ENCODE results near the gene FN1.

Gene FN1

DNA sequence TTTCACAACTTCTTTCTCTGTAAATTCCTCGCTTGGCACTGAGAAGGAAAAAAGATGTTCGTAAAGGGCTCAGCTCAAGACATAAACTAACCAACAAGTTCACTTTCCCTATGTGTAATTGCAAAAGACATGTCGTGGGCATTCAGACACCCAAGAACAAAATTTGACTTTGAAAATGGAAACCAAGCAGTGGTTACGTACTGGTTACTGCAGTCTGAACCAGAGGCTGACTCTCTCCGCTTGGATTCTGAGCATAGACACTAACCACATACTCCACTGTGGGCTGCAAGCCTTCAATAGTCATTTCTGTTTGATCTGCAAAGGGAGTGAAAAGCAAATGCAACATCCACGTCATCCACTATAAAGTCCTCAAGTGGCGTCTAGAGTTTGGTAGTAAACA, 53.9 kb downstream of the FN1 start:
- DNase-seq, result no peak

DNA sequence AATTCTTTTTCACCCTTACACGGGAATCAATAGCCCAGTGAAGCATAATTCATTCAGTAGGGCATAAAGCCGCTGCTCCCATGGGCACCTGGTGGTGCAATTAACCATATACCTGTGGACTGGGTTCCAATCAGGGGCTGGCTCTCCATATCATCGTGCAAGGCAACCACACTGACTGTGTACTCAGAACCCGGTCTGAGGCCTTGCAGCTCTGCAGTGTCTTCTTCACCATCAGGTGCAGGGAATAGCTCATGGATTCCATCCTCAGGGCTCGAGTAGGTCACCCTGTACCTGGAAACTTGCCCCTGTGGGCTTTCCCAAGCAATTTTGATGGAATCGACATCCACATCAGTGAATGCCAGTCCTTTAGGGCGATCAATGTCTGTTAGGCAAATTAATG, 55.2 kb downstream of the FN1 start:
- DNase-seq, result no peak

DNA sequence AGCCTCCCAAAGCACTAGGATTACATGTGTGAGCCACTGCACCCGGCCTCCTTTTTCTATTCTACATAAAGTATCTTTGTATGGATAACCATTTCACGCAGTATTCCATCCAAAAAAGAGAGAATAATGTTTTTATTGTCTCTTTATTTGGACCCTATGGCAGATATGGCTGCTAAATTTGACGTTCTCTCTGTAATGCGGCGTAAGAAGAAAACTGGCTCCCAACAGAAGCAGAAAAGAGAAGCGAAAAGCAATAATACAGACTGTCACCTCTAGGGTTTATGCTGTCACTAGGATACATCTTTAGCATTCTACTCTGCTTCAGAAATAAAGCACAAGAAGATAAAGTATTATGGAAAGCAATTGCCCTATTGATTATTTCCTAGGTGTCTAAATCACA, 55.9 kb downstream of the FN1 start:
- no peak for DNase-seq

DNA sequence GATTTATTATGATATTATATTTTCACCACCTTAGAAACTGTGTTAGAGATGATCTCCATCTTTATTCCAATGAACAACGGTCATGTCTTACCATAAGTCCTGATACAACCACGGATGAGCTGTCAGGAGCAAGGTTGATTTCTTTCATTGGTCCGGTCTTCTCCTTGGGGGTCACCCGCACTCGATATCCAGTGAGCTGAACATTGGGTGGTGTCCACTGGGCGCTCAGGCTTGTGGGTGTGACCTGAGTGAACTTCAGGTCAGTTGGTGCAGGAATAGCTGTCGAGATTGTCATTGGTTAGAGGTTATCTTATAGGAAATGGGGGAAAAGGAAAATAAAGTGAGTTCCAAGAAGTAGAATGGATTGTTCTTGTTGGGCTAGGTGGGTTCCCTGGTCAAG, 56.8 kb downstream of the FN1 start:
- DNase-seq, result no peak

DNA sequence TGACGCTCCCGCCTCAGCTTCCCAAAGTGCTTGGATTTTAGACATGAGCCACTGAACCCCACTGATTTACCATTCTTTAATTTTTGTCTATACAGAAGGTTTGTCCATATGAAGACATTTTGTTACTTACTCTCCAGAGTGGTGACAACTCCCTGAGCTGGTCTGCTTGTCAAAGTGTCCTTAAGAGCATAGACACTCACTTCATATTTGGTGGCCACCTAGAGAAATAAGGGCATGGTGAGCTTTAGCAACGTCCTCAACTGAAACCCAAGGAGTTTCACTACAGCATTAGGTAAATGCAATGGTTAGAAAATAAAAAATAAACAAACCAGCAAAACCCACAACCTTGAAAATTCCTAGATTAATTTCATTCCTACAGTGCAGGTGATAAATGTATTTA, 57.8 kb downstream of the FN1 start:
- no peak for DNase-seq

DNA sequence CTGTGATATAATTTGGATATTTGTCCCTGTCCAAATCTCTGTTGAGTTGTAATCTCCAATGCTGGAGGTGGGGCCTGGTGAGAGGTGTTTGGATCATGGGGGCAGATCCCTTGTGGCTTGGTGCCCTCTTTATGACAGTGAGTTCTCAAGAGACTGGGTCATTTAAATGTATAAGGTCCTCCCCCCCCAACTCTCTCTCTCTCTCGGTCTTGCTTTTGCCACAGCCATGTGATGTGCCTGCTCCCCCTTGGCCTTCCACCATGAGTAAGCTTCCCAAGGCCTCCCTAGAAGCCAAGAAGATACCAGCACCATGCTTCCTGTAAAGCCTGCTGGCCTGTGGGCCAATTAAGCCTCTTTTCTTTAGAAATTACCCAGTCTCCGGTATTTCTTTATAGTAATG, 58.6 kb downstream of the FN1 start:
- no peak for DNase-seq

DNA sequence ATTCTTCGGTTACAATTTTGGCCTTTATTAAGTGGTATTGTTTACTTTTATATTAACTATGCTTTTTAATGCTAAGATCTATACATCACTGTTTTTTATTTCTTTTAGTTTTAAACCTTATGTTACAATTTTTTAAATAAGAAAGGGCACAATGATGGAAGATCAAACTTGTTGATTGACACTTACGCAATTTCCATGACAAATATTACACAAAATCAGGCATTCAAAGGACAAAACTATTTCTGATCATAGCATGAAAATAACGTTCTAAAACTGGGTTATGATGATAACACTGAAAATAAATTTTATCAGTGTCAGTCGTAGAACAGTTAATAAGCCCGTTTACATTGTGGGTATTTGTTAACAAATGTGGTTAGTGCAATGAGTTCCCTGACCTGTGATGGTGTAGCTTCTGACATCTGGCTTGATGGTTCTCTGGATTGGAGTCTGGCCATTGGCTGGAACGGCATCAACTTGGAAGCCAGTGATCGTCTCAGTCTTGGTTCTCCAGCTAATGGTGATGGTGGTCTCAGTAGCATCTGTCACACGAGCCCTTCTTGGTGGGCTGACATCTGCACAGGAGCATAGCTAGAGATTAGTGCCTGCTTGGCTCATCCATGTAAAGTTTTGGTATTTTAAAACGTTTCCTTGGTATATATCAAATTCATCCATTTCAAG, 59.6 kb downstream of the FN1 start:
- no peak for DNase-seq

DNA sequence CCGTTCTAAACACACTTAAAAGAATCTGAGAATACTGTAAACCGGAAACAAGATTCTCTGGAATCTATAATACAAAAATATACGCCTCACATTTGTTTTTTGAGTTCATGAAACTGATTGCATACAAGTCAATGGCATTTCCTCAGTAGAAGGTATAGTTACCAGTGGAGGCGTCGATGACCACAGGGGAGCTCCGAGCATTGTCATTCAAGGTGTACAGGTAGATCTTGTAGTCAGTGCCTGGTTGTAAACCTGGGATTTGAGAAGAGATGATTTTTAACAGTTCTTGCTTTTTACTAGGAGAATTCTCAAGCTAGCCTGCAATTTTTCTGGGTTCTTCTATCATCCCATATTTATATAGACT, 60.4 kb downstream of the FN1 start:
- DNase-seq, result no peak

DNA sequence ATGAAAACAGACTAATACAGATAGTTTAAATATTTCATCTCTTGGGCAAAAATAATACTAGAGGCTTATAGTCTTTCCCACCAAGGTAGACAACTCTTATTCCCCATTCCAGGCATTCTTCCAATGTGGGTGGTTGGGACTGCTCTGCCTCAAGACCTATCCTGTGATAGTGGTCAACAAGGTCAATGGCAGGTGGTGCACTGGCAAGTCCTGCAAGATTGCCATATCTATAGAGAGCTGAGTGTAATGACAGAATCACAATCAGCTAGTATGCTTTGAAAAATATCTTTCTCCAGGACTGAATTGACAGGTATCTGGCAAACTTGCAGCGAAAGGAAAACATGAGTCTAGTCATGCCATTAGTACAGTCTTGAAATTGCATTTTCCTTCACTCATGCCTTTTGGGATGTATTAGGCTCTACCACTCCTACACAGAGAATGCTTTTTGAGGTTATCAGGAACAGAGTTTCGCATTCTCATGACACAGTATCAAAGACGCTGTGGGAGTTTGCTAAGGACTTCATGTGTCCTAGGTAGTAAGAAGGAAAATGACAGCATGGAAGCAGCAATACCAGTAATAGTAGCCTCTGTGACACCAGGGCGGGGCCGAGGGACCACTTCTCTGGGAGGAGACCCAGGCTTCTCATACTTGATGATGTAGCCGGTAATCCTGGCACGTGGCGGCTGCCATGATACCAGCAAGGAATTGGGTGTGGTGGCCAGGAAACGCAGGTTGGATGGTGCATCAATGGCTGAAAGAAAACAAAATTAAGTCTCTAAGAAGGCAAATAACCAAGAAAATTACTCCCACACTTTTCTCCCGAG, 61.0 kb downstream of the FN1 start:
- no peak for DNase-seq

DNA sequence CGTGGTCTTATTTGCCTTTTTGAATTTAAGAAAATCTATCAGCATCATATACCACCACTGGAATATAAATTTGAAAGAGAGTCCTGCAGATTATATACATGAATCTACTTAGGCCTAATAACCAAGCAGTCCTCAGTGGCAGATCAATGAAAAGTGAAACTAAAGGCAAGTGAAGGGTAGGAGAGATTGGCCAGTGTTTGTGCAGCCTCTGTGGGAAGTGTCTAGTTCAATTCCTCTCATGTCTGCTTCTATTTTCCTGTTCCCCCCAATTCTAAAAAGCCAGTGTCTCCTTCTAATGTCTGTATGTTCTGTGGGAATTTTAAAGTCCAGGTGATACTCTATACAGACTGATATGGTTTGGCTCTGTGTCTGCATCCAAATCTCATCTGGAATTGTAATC, 61.9 kb downstream of the FN1 start:
- DNase-seq, result no peak

DNA sequence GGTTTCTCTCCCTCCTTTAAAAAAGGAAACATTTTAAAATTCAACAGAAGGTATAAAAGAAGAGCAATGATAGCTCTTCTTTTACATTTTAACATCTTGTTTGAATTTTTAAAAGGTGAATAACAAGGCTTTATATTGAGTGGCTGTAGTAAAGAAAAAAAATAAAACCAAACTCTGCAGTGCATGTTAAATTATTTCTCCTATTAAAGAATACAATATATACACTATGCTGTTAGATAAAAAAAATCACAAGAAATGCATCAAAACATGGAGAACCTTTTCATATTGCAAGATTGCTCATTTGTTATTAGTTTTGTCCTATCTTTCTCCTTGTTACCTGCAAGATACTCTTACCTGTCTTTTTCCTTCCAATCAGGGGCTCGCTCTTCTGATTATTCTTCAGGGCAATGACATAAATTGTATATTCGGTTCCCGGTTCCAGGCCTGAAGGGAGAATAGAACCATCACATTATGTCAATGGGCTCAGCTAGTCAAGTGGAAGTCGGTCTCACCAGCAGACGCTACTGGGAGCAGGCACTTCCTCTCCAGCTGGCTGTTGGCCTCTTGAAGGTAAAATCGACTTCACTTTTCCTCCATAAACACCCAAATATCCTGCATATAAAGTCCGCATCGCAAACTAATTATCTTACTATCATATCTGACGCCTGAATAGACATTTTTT, 62.8 kb downstream of the FN1 start:
- no peak for DNase-seq

DNA sequence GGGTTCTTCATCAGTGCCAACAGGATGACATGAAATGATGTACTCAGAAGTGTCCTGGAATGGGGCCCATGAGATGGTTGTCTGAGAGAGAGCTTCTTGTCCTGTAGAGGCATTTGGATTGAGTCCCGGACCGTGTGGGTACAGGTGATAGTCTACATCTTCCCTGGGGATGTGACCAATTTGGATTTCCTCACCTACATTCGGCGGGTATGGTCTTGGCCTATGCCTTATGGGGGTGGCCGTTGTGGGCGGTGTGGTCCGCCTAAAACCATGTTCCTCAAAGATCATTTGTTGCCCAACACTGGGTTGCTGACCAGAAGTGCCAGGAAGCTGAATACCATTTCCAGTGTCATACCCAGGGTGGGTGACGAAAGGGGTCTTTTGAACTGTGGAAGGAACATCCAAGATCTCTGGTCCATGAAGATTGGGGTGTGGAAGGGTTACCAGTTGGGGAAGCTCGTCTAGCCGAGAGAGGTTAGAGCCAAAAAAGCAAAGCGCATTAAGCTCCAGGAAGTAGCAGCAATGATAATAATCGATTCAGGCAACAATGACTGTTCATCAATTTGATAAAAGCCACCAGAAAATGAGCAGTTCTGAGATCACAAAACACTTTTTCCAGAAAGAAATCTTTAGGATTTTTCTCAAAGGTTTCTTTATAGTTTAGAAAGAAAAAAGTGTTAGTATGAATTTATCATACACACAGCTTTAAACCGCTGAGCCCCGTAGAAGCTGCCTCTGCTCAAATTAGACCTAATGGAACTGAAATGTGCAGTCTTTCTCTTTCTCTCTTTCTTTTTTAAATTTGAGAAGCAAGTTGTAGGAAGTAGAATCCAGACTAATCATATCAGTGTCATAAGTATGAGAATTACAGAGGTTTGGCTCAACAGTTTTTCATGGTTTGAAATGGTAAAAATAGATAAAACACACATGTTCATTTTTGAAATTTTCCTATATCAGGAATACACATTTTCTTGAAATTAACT, 63.7 kb downstream of the FN1 start:
- DNase-seq, result no peak

DNA sequence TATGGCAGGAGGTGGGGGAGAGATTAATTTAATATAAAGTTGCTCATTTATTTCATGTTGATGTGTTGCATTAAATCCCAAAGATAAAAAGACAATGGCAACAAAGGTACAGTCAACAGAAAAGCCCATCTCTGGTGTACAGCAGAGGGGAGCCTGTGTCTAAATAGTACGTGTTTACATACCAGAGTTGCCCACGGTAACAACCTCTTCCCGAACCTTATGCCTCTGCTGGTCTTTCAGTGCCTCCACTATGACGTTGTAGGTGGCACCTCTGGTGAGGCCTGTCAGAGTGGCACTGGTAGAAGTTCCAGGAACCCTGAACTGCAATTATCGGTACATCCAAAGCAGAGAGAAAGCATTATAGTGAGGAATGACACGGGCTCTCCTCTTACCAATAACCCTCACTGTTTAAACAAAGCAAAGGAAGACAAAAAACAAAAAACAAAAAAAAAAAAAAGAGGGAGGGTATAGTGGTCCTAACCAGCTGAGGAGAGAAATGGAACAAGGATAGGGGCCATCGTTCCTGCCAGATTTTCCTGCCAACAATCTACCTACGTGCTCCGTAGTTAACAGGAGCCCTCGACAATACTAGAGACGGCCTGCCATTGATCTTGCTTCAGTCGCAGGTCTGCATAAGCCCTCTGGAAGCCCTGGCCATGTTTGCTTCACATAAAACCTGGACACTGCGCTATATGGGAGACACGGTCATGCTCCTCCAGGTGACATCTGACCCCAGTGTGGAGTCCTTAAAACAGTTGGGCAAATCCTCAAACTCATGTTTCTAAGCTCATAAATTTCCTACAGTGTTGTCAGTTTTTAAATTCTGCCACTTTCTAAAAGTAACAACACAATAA, 65.5 kb downstream of the FN1 start:
- DNase-seq, result no peak

DNA sequence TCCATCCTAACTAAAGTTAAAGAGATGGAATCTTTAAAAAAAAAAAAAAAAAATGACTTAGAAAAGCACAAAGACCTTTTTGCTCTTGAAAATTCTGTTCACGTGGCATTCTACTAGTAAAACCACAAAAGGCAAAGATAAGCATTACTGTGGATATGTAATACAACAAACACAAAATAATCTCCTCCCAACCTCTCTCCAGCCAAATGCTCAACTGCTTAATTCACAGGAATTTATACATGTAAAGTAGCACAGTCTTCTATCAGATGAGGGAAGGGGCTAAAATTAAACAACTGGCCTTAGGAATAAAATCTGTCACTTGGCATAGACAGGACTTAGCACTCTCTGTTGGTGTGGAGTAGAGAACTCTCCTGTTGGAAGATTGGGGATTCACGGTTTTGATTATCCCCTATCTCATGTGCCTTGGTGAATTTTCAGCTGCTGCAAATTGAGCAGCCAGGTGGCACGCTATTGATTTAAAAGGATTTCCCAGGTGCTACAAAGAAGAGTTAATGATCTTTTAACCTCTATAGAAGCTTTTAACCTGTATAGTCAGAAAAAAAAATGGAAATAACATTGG, 66.6 kb downstream of the FN1 start:
- DNase-seq, result no peak

DNA sequence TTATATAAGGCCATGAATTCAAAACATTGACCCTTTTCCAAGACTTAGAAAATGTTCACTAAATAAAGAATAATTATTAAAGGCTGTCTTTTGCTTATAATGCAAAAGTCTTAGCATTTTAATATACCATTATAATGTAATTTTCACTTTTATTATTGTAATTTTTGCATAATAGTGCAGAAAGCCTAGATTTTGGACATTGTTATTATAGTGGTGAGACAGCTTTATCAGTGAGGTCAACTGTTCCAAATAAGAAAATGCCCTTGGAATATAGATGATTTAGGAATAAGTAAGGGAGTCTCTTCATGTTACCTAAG, 67.4 kb downstream of the FN1 start:
- no peak for DNase-seq

DNA sequence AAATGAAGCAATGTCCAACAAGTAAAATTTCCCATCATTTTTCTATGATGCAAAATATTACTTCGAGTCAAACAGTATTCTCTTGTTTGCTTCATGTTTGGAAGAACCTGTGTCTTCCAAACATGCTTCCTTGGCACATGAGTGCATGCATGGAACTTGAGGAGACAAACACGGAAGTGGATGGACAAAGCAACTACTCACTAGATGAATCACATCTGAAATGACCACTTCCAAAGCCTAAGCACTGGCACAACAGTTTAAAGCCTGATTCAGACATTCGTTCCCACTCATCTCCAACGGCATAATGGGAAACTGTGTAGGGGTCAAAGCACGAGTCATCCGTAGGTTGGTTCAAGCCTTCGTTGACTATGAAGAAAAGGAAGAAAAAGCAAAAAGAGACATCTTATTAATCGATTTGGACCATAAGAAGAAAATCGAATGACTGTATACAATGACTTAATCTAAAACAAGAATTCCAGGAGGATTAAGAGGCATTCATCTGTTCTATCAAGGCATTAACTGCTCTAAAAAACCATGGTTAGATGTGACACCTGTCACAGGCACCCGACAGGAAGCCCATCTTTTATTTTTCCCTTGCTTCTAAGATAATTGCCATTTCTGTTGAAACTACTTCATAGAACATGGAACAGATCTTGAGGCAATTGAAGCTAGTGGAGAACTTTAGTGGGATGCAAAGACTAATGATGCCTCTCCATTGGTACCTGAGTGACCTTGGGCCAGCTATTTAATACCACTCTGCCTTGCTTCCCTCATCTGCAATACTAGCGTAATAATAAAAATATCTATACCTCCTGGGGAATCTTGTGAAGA, 68.0 kb downstream of the FN1 start:
- DNase-seq, result no peak

DNA sequence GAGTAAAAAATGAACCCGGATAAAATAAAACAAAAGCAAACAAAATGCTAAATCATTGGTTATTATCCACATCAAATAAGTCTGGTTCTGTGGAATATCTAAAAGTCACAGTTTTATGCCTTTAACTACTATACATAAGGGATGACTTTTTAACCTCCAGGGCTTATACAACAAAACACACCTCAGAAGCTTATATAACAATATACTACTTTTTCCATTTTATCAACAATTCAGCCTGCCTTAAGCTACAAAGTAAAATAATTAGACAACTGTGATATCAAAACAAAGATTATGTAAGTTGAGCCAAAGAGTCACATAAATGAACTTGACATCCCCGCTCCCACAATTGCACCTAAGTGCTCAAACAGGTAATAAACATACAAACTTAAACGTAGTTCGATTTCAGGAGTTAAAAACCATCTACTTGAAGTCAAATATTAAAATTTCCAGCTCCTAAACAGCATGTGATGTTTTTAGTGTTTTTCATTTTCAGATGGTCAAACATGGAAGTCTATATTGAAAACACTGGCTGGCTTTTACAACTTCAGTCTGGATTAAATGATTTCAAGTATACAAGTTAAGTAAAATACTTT, 69.3 kb downstream of the FN1 start:
- no peak for DNase-seq

DNA sequence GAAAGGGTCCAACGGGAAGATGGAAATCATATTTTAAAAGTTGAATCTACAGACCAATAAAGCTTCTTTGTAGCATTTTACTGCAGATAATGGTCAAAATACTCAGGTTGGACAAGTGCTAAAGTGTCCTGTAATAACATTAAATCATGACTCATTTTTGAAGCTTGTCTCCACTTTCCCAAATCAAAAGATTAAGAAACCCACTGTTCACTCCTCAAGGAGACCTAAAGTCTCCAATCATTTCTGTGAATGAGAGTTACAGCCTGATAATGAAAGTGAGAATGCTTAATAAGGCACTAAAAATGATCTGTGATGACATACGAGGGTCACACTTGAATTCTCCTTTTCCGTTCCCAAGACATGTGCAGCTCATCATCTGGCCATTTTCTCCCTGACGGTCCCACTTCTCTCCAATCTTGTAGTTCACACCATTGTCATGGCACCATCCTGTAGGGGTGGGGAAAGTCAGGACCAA, 70.6 kb downstream of the FN1 start:
- no peak for DNase-seq

DNA sequence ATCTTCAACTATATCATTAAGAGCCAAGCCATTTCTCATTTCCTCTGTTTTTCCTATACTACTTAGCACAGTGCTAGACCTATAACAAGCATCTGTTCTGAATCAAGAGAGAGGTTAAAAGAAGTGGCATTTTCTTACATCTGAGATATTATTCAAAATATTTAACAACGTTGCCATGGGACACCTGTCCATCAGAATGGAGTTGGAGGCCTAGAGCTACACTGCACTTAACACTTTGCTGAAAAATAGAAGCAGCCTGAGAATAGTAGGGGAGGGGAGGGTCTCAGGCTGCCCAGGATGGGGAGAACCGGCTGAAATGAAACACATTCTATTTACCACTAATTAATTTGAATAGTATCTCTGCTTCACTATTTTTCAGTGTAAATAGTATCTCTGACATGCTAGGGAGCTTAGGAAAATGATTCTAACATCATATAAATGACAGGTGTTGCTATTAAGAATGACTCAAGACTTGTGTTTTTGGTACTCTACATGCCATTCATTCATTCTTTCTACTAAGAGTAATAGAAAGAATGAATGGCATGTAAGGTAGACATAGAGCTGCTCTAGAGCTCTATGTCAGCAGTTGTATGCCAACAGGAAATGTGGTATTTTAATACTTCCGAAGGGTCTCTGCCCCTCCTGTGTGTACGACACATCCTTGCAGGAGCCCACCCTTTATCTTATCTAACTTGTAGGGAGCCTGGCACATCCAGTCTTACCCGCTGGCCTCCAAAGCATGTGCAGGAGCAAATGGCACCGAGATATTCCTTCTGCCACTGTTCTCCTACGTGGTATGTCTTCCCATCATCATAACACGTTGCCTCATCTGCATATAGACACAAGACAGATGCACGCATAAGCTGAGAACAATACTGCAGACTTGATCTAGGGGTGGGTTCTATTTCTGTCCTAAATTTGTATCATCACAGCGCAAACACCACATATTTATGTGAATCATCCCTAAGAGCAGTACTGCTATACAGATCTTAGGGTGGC, 71.4 kb downstream of the FN1 start:
- no peak for DNase-seq

Data from stimulated activated CD4-positive, alpha-beta T cell treated with anti-CD3 and anti-CD28 coated beads, Interleukin-12 subunit alpha, Interleukin-12 subunit beta, amount 100 ng/mL, for 4 hours (primary cell).